SKM-1 (cell line): ENCODE results near the gene PCMT1.
"Not testable (repeated sequence)": the region's sequence is repeated elsewhere in the genome, so short reads cannot be mapped to it uniquely, and the experiment has no call there.

Experiments used
- DNase-seq: peaks from one replicate; lab custom pipeline; 2025; ENCODE audit not compliant: unreplicated experiment; lab: John Stamatoyannopoulos, UW

The PCMT1 gene

DNA sequence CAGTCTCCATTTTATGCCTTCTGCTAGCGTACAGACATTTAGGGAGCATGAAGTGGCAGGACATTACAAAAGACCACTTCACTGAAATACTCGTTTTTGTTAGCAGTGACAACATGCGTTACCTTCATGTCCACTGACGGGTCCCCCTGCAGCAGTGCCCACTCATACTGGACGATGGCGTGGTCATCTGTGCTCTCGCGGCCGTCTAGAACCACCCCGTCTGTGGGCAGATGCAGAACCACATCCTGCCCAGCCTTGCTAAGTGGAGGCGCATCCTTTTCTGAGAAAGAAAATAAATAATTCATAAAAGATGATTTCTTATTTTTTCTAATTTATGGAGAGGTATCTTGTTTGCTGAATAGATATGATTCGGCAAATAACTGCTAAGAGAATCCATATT, 103.3 kb downstream of the PCMT1 start:
- no peak for DNase-seq

- DNase-seq: not testable (repeated sequence)
Measured at GRCh38 chr6:149854017-149854416, 104.5 kb downstream of the PCMT1 start.

GRCh38 chr6:149854532-149854931, 105.0 kb downstream of the PCMT1 start:
- DNase-seq: no peak

DNA sequence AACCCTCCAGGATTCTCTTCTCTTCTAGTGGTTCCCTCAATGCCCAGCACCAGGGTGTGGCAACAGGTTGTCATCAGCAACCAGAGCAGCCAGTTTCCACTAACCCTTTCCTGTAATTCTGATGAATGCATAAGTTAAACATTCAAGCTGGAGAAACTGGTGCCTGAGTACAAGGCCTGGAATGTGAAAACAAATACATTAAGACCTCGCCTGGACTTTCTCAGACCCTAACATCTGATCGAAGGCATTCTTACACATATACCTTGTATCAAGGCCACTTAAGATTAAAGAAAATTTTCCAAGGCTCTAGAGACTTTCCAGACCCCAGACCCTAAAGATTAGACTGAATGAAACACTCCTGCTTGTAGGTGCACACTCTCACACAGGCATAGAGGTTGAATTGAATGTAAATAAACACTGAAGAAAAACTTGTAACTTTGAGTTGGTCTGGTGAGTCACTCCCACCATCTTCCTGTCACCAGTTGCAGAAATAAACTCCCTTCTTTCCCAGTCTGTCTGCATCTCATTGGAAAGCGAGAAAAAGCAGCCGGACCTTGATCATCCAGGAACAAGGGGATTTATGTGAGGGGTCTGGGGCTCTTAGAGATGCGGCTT, 105.6 kb downstream of the PCMT1 start:
- no peak for DNase-seq

DNA sequence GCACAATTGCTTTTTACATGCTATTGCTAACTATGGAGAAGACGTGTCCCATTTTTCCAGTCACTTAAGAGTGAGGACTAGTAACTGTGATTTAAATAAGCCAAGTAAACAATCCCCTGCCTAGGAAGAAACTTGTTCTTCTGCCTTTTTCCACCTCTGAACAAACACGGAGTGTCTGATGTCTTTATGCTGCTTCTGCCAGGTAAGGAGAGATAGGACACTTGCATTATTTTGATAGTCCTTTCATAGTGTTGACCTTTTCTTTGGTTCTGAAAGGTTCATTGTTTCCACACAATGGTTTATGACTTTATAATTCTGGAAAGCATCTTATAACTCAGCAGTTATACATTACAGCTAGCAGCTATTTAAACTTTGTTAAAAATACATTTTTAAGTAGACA, 106.2 kb downstream of the PCMT1 start:
- DNase-seq: no peak

DNA sequence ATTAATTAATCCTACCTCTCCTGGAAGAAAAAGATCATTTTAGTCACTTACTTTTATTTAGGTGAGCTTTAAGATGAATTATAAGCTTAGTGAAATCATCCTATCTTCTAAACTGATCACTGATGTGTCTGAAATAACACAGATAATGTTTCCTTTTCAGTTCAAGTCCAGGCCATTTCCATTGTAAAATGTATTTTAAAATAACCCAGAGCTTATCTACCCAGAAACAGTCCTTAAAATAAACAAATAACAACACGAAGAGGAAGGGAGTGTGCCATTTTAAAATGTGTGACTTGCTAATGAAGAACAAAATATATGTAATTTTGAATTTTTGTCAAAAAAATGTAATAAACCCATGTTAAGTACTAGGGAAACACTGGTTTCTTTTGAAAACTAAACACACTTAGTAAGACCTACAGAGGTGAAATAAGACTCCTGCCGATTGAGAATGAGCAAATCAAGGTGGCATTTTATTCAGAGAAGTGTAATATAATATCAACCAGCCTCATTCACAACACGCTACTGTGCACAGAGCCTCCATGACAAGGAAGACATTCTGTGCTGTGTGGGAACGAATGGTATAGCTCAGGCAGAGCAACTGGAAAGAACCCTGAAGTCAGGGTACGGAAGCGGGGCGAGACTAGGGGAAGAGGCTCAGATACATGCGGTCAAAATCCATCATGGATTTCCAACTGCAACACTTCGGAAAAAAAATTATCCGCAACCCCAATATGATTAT, 106.9 kb downstream of the PCMT1 start:
- DNase-seq: no peak

- DNase-seq: no peak
Measured at GRCh38 chr6:149857541-149857940, 108.0 kb downstream of the PCMT1 start.

GRCh38 chr6:149859368-149859767, 109.8 kb downstream of the PCMT1 start:
- DNase-seq: no peak

GRCh38 chr6:149859938-149860337, 110.4 kb downstream of the PCMT1 start:
- DNase-seq: no peak

DNA sequence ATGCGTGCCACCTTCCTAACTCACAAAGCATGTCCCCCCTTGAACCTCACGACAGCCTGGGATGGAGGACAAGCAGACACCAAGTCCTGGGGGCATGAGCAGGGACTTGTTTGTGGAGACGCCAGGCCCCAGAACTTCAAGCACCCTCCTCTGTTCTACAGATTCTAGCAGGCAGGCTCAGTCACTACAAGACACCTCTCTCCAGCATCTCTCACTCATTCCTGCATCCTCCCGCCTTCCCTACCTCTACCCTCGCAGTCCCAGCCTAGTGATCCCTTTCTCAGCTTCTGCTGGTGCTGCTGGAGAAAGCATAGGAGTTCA, 110.9 kb downstream of the PCMT1 start:
- no peak for DNase-seq
